Stomach (tissue), 9 donors: Measurements from ENCODE around the gene PPID. TPM values are rescaled to one million over a fixed set of nuclear protein-coding genes. Genes with fewer than 3 reads are reported as not detected.

Source experiments
- DNase-seq, 2 donors: peaks; one replicate each; pipeline versions ENCODE4 v3.0.0 to v3.0.0-alpha.2; 2013 to 2019
- H3K27ac ChIP-seq, 5 donors: fragments of 200-600 bp in 4 of 5; sonication (generic) in 4 of 5; one replicate each; pipeline ENCODE4 v1.5.1; 2013 to 2019; ENCODE audit warnings: mild to moderate bottlenecking in 1 of 5, moderate library complexity in 1 of 5
- H3K27me3 ChIP-seq, 3 donors: fragments of 200-600 bp; sonication (generic); one replicate each; pipeline ENCODE4 v1.5.1; 2017 to 2019; ENCODE audit warnings: mixed run types in 1 of 3
- H3K36me3 ChIP-seq, 4 donors: fragments of 200-600 bp; sonication (generic); 1 replicate in 3 of 4; 2 replicates in 1 of 4; pipeline ENCODE4 v1.5.1; 2016 to 2019
- H3K4me1 ChIP-seq, 4 donors: fragments of 200-600 bp; sonication (generic); one replicate each; pipeline ENCODE4 v1.5.1; 2016 to 2019
- H3K4me3 ChIP-seq, 4 donors: fragments of 200-600 bp; sonication (generic) in 3 of 4; one replicate each; pipeline ENCODE4 v1.5.1; 2016 to 2019; ENCODE audit warnings: mild to moderate bottlenecking in 1 of 4
- H3K9me3 ChIP-seq, 4 donors: fragments of 200-600 bp; sonication (generic); one replicate each; pipeline ENCODE4 v1.5.1; 2016 to 2019
- CTCF ChIP-seq, 7 experiments: fragments of 450-650 bp in 4 of 7; fragments of 200-600 bp in 3 of 7; sonication (generic) in 3 of 7; IDR thresholded peaks; one replicate each; pipeline ENCODE4 v1.5.1; 2016 to 2019; ENCODE audit warnings: antibody characterized with exemption in 7 of 7, control low read depth in 2 of 7, mild to moderate bottlenecking in 1 of 7
- EP300 ChIP-seq: sonication (generic); formaldehyde crosslinking; IDR thresholded peaks from one replicate; pipeline ENCODE4 v1.6.1; 2017; ENCODE audit warnings: antibody characterized with exemption
- POLR2A ChIP-seq, 4 donors: fragments of 450-650 bp; IDR thresholded peaks; one replicate each; pipeline ENCODE4 v1.6.1; 2016; ENCODE audit warnings: antibody characterized with exemption in 4 of 4, control low read depth in 2 of 4, mild to moderate bottlenecking in 1 of 4, moderate library complexity in 1 of 4
- POLR2AphosphoS5 ChIP-seq, 3 donors: sonication (generic); formaldehyde crosslinking; IDR thresholded peaks; one replicate each; pipeline ENCODE4 v1.6.1; 2016; ENCODE audit warnings: antibody characterized with exemption in 3 of 3
- WGBS, 5 donors: extraction: QIAGEN DNeasy Blood & Tissue Kit in 3 of 5; methylation state at CpG; one replicate each; pipeline versions ENCODE4 v1.1.5 to v1.1.7; 2013 to 2018; 5-methylcytosine and 5-hydroxymethylcytosine counted together
- intact Hi-C: fragments of 100-400 bp; cut with DNase I; formaldehyde crosslinking; loops from one replicate; pipeline ENCODE4 v1.15.1; 2023; ENCODE audit warnings: low total_unique reads
- polyA plus RNA-seq, 3 donors: library from polyadenylated mRNA; stranded (reverse); fragments of 200-250 nt; gene quantifications; one replicate each; pipeline ENCODE4 v1.2.3, GENCODE V29; 2013
- total RNA-seq, 5 donors: library from RNA; depleted of rRNA; stranded (reverse); fragments of >200 nt; gene quantifications; one replicate each; pipeline versions ENCODE4 v1.1.0 to v1.2.3, GENCODE V29; 2014 to 2016
- donor health status: healthy with polysubstance abuse.
- donor health status: Bipolar disorder and iron deficiency.
- donor health status: healthy.

Gene PPID
- total and polyA plus RNA-seq, 8 donors = 1.2 to 98.5 (median 16.0) TPM

DNA sequence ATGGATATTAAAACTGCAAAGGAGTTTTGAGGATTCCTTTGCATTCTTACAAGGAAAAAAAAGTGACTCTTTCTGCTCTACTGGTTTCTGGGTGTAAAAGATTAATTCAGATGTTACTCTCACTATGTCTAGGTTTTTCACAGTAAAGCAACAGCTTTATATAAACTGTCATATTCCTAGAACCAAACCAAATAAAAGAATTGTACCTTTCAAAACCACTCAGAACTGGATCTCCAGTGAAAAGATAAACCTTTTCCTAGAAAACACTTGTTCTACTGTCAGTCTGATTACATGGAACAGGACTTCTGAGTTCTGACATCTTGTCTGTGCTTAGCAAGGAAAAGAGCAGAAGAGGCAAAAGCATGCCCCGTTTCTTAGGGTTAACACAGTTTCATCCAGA, 5.0 kb upstream of the PPID start:
- H3K4me1 ChIP-seq = peaks cover 0 to 16% (median 3%) of the 10 kb centered on the region in 4 donors
- H3K27ac ChIP-seq = no peak overlapping the region
- no peaks in the 10 kb centered on the region for H3K9me3 ChIP-seq
- 65 to 90% (median 75%) methylated on average over 1 of the region's 1 CpG for WGBS, 5 donors
- no peaks in the 10 kb centered on the region for H3K36me3 ChIP-seq
- H3K27me3 ChIP-seq = no peaks in the 10 kb centered on the region
- no peak for DNase-seq
- TF ChIP-seq POLR2A (IDR thresholded peaks at IDR 0.05) (no peak), POLR2AphosphoS5 (IDR thresholded peaks at IDR 0.05) (no peak), EP300 (no peak), CTCF (IDR thresholded peaks at IDR 0.05) (no peak)
- intact Hi-C loops = loop anchor here (10.0 kb wide), 2 partner anchors 447 to 477 kb away; no protein-coding TSS in a partner anchor
- no peak overlapping the region for H3K4me3 ChIP-seq

GRCh38 chr4:158726633-158727032, 3.4 kb upstream of the PPID start:
- Histone ChIP-seq H3K4me1 (peaks cover 8 to 26% (median 11%) of the 10 kb centered on the region in 4 donors), H3K27ac (no peak overlapping the region), H3K36me3 (no peaks in the 10 kb centered on the region), H3K9me3 (no peaks in the 10 kb centered on the region), H3K27me3 (no peaks in the 10 kb centered on the region), H3K4me3 (no peak overlapping the region)
- intact Hi-C loops = loop anchor here (10.0 kb wide), 2 partner anchors 448 to 478 kb away; no protein-coding TSS in a partner anchor
- DNase-seq = no peak
- WGBS, 5 donors = 79 to 86% (median 84%) methylated on average over 6 of the region's 6 CpGs
- TF ChIP-seq POLR2AphosphoS5 (IDR thresholded peaks at IDR 0.05) = no peak

DNA sequence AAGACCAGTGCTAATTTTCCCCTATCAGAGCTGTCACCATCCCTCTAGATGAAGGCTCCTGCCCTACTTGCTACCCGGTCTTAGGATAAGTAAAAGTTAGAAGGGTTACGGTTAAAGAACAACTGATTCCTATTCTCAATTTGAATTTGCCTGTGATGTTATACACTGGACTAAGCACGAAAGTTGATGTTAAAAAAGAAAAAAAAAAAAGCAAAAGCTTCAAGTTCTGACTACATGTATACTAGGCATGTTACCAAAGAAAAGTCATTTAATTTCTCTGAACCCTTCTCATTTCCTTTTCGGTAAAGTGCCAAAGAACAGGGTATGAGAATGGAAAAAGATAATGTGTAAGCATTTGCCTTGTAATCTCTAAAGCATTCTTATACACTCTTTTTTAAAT, 1.4 kb upstream of the PPID start:
- Histone ChIP-seq H3K27me3 (no peaks in the 10 kb centered on the region), H3K27ac (no peak overlapping the region), H3K4me3 (no peak overlapping the region), H3K4me1 (peaks cover 10 to 29% (median 18%) of the 10 kb centered on the region in 4 donors), H3K9me3 (no peaks in the 10 kb centered on the region), H3K36me3 (peaks cover 4 to 15% (median 12%) of the 10 kb centered on the region in 4 donors)
- 74 to 80% (median 75%) methylated on average over 4 of the region's 4 CpGs for WGBS, 5 donors
- intact Hi-C loops = loop anchor here (10.0 kb wide), 2 partner anchors 450 to 480 kb away; no protein-coding TSS in a partner anchor
- TF ChIP-seq CTCF (IDR thresholded peaks at IDR 0.05) = no peak
- TF ChIP-seq EP300 = no peak
- TF ChIP-seq POLR2AphosphoS5 (IDR thresholded peaks at IDR 0.05) = no peak
- no peak for TF ChIP-seq POLR2A (IDR thresholded peaks at IDR 0.05)
- DNase-seq = no peak

DNA sequence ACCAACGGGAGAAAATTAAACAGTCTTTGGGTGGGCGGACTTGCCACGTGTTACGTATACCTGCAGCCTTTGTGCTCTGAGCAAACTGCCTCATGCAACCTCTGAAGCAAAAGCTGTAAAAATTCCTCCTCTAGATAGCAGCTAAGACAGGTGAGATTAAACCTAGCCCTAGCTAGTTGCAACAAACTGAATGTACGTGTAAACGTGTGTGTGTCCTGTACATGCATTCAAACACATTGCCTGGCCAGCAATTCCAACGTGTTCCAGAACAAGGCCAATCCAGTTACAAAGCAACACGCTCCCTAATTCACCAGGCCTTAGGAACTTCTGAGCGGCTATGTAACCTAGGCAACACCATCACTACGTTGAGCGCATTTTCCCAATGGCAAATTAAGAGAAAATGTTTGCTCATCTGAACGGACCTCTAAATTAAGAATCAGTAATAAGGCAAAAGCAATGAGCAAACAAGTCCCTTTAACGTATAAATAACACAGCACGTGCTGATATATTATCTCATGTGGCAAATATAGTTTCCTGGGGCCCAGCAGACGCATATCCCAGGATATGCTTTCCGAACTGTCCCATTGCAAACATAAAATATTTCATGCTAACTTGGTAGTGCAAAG, 792 bp downstream of the PPID start:
- H3K27me3 ChIP-seq = no peaks in the 10 kb centered on the region
- peaks cover 10 to 30% (median 18%) of the 10 kb centered on the region in 4 donors for H3K4me1 ChIP-seq
- H3K4me3 ChIP-seq = peak overlapping the region; percentile 68 to 93 (median 82)
- intact Hi-C loops = loop anchor here (10.0 kb wide), 2 partner anchors 452 to 482 kb away; no protein-coding TSS in a partner anchor
- WGBS, 5 donors = 3 to 9% (median 7%) methylated on average over 16 of the region's 16 CpGs
- H3K9me3 ChIP-seq = no peaks in the 10 kb centered on the region
- no peak for TF ChIP-seq POLR2AphosphoS5 (IDR thresholded peaks at IDR 0.05)
- TF ChIP-seq EP300 = no peak
- no peak for TF ChIP-seq CTCF (IDR thresholded peaks at IDR 0.05)
- no peak for TF ChIP-seq POLR2A (IDR thresholded peaks at IDR 0.05)
- DNase-seq = peak in 1 of 2 donors; percentile 75
- H3K36me3 ChIP-seq = peaks cover 15 to 38% (median 34%) of the 10 kb centered on the region in 4 donors
- peak overlapping the region; percentile 88 to 95 (median 93) for H3K27ac ChIP-seq

DNA sequence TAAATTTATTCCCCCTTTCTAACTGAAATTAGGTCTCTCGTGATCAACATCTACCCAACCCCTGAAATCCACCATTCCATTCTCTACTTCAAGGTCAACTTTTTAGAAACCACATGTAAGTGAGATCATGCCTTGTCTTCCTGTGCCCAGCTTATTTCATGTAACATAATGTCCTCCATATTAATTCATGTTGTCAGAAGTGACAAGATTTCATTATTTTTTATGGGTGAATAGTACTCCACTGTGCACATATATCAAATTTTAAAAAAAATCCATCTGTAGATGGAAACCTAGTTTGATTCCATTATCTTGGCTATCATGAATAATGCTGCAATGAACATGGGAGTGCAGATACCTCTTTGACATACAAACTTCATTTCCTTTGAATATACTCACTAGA, 1.5 kb downstream of the PPID start:
- H3K9me3 ChIP-seq = no peaks in the 10 kb centered on the region
- no peak overlapping the region for H3K27ac ChIP-seq
- intact Hi-C loops = loop anchor here (10.0 kb wide), 2 partner anchors 453 to 483 kb away; no protein-coding TSS in a partner anchor
- peaks cover 10 to 30% (median 18%) of the 10 kb centered on the region in 4 donors for H3K4me1 ChIP-seq
- peak overlapping the region in 2 of 4 donors; percentile 68 to 79 for H3K4me3 ChIP-seq
- TF ChIP-seq EP300 = no peak
- TF ChIP-seq POLR2A (IDR thresholded peaks at IDR 0.05) = no peak
- no peak for TF ChIP-seq POLR2AphosphoS5 (IDR thresholded peaks at IDR 0.05)
- no peak for TF ChIP-seq CTCF (IDR thresholded peaks at IDR 0.05)
- no peaks in the 10 kb centered on the region for H3K27me3 ChIP-seq
- 91 to 100% (median 96%) methylated on average over 1 of the region's 1 CpG for WGBS, 5 donors
- no peak for DNase-seq
- peaks cover 18 to 45% (median 42%) of the 10 kb centered on the region in 4 donors for H3K36me3 ChIP-seq
